COR-L47 (cell line): ENCODE data around the gene SLIT3.

Source experiments
- DNase-seq: peaks from one replicate; lab custom pipeline; 2025; lab: John Stamatoyannopoulos, UW

The SLIT3 gene

DNA sequence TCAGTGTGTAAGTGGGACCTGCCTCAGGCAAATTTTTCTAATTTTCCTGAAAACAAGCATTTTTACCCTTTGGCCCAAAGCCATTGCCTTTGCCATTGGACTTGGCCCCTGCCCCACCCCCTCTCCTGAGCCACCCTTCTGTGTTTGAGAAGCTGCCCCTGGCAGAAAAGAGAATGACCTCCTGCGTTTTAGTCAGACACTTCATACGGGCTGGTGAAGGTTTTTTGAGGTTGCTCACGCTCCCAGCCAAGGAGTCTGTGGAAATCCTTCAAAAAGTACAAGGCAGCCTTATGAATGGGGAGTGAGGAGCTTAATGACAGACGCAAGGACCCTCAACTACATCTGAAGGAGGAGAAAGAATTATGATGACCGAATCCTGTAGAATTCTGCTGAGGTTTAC, 308.9 kb downstream of the SLIT3 start:
- DNase-seq = no peak

DNA sequence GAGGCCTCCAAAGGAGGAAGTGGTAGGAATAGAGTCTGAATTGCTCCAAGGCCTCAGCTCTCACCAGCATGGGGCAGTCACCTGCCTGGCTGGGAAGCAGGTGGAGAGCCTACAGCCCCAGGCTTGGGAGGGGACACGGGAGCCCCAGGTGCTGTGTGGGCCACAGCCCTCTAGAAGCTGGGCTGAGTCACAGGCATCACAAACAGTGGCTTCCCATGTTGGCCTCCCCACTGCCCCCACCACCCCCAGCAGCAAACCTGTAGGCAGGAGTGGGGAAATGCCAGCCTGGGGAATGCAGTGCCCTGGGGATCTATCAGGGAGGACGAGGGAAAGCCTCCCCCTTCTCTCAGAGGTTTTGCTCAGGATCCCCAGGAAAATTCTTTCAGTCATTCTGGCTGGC, 309.6 kb downstream of the SLIT3 start:
- no peak for DNase-seq

DNA sequence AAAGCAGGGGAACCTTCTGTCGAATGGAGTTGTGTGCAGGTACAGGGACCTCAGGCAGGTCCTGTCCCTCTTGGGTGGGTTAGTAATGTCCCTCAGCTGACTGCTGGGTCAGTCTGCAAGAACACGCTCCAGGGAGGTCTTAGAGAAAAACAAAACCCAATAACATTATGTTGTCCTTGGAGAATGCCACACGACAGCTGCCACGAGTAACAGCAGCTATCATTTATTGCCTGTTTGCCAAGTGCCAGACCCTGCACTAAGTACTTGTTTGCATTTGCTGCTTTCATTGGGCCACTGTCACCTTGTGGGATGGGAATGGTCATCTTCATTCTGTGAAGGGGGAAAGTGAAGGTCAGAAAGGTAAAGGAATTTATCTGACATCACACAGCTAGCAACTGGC, 310.3 kb downstream of the SLIT3 start:
- no peak for DNase-seq

DNA sequence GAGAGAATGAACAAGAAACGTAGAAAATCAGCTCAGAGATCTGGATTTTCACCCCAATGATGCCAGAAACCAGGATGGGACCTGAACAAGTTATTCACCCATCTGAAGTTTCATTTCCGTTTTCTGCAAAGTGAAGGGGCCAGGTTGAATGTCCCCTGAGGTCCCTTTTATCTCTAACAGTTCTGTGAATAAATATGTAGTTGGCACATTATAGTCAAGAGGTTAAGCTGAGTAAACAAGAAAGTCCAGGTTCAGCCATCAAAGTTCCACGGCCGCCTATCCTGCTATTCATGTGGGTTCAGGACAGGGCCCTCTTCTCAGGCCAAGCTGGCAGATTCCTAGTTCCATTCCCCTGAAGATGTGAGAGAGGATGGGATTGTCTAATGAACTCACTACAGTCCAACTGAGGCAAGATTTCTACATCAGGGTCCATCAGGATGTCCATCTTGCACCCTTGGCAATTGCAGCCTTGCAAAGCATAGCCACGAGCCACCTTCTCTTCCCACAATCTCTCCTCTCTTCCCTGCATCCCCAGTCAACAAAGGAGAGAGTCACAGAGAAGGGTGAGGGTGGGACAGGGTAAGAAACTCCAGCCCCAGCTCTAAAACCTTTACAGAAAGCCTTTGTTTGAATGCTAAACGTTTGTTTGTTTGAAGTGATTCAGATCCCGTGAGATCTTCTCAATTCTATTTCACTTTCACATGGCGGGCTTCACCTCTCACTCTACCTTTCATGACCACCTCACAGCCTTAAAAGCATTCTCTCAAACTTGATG, 311.0 kb downstream of the SLIT3 start:
- no peak for DNase-seq

DNA sequence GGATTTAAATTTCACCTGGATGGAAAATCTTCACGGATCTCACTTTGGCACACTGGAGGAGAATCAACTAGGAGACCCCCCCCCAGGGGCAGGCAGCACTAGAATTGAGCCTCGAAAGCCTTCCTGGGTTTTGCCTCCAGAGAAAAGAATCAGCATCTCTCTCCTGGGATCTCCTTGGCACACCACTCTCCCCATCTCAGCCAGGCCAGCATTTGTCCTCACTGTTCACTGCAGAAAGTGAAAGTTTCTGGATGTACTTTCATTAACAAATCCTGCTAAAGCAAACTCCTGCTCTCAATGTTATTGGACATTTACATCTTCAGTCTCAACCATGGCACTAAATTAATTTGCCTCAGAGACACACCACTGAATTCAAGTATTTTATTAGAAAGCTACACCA, 312.2 kb downstream of the SLIT3 start:
- no peak for DNase-seq

DNA sequence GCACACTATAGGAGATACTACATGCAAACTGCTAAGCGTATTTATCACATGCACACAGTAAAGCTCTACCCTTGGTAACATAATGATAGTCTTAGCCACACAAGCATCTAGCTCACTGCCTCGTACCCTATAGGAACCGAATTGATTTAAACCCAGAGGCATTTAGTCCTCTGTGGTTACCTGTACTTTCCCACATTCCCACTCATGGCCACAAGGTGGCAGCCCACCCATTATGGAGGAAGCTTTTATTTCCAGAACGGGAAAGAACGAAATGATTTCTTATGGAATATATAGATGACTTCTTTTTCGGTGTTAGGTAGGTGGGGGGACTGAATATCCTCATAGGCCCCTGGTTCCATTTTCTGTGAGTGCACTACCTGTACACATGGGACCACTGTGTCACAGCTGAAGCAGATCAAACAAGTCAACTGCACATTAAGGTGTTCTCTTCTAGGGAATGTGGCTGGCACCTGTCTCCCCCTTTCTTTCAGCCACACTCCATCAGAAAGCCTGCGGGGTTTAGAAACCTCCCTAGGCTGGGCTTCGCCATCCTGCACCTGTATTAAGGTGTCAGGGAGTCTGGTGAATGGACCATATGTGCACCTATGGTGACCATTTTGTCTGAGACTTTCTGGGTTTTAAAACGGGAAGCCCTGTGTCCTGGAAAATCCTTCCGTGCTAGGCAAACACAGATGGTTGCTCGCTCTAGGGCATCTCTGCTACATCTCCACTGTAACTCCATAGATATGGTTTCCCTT, 313.2 kb downstream of the SLIT3 start:
- DNase-seq = peak; percentile 22

DNA sequence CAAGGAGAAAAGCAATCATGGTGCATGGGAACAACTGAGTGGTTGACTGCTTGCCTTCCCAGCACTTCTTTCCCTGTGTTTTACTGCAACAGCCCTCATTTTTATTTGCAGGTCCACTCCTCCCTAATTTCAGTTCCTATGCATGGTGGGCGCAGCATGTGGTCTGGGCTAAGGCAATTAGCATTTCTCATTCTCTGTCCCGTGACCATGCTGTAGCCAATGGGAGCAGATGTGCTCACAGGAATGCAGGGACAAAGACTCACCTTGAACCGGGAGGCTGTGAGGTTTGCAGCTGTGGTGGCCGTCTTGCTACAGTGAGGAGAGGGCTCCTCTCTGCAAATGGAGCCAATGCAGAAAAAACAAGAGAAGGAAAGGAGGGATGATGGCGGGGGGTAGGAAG, 315.5 kb downstream of the SLIT3 start:
- no peak for DNase-seq

DNA sequence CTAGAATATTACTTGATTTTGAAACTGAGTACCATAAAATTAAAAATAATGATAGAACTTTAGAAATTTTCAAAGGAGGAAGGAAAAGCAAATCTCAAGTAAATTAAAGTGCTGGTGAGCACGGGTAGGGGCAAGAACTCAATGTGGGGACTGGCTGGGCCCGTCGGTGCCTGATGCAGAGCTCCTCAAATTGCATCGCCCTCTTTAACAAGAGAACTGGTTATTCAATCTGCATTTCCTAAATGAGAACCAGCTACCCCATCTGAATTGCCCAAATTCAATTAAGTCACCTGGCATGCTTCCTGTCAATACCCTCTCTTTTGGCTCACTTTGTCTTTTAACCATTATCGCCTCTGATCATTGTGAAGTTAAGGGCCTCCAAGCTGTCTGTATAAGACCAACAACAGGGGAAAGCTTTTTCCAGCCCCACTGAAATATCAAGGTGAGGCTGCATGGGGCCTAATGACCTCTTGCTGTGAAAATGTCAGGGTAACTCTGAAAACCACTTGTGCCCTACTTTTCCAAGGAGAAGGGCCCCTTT, 316.7 kb downstream of the SLIT3 start:
- no peak for DNase-seq

DNA sequence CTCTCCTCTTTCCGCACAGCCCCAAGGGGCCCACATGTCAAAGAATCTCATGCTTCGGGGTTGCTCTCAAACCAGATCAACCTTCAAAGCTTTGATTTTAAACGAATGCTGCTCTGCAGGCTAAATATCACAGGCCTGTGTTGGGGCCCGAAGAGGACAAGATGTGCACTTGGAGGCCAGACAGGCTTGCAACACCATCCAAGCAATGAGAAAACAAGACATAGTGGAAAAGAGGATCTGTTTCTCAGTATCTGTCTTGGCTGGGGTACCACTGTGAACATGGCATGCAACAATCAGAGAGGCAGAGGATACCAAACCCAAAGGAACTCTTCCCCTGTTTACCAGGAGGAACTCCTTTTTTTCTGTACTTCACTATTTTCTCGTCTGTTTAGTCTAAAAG, 321.8 kb downstream of the SLIT3 start:
- no peak for DNase-seq

DNA sequence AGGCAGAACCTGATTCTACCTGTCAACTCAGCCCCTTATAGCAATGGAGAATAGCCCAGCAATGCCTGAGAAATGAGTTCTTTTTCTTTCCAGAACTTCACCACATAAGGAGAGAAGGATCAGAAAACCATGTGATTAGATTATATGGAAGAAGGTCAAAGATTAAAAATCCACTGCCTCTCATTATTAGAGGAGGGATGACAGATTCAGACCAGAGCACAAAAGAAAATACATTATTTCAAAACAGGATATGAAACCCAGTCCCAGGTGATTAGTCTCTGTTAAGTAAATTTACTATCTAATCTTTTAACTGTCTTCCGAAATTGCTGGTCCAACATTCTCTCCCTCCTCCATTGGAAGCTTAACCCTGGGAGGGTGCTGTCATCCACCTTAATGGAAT, 322.4 kb downstream of the SLIT3 start:
- DNase-seq = no peak

DNA sequence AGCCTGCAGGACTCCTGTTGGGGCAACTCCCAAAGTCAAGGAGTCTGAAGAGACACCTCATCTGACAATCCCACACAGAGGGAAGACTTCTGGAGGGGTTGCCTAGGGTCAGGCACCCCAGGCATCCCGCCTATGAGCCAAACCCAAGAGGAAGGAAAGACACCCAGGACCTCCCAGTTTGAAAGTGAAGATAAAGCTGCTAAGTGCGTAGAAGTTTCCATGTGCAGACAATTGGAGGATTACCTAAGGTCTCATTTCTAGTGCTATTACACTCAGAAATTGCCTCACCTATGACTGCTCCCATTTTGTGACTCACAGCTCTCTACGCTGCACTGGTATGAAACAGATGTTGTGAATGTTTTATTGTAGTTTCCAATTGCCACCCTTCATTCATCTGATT, 322.9 kb downstream of the SLIT3 start:
- DNase-seq = no peak

DNA sequence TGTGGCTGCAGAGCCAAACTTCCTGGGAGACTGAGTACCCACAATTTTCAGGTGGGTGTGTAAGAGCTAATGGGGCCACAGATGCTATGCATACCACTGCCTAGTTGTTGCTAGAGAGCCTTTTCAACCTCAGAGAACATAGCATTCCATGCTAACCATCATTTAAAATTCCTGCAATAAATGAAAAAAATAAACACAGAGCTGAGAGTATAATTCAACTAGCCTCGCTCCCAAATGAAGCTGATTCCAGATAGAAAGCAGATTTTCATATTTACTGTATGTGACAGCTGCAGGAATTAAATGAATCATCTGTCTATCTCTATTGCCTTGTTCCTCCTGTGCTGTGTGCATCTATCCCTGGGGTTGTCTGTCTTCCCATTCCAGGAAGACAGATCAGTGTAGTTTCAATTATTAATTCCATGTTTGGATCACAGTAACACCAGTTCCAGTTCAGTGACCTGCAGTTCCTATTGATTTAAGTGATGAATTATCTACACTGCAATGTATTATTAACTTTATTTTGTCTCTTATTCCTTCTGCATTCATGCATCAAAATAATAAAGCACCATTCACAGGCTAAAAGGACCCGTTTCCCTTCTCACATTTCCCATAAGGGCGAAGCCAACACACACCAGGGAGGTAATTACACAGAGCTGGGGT, 324.5 kb downstream of the SLIT3 start:
- no peak for DNase-seq

DNA sequence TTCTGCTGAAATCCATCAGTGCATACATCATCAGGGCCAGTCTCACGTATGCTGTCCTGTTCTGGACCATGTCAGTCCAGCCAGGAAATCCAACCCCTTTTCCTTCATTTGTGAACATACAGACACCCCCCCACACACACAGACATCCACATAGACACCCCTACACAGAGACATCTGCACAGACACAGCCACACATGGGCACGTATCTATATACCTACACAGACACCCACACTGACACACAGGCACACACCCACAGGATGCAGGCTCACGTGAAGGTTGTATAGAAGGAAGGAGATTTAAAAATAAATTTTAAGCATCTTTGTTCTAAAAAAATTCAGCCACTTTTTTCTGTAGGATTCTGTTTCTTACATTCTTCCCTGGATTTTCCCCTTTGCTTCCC, 325.6 kb downstream of the SLIT3 start:
- DNase-seq = no peak

DNA sequence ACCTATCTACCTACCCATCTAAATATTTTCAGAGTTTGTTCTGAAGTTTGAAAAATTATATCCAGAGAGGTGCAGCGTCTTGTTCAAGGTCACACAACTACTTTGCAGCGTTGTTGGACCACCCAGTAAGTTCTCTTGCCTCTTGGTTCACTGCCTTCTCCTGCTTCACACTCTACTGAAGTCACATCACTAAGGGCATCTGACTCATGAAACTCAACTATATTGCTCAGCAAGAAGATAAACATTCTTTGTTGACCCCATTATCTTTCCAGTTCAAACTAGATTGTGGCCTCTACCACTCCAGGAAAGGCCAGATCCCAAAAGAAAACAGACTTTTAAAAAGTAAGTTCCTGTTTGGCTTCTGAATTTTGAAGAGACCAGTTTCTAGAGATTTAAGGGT, 326.9 kb downstream of the SLIT3 start:
- DNase-seq = no peak

DNA sequence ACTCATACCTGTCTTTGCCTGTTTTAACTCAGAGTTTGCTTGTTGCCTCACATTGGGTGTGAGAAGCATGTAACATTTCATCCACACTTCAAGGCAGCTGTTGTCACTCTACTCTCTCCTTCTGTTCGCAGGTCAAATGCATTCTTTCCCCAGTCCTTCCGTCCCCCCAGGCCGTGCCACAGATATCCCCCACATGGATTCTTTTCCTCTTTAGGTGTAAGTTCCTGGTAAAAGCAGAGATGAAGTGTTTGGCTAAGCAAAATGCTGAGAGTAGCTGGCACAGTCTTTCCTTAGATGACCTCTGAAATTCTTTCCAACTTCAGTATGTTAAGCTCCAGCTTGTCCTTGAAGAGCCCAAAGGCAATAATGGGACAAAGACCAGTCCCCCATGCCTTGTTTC, 328.2 kb downstream of the SLIT3 start:
- no peak for DNase-seq

DNA sequence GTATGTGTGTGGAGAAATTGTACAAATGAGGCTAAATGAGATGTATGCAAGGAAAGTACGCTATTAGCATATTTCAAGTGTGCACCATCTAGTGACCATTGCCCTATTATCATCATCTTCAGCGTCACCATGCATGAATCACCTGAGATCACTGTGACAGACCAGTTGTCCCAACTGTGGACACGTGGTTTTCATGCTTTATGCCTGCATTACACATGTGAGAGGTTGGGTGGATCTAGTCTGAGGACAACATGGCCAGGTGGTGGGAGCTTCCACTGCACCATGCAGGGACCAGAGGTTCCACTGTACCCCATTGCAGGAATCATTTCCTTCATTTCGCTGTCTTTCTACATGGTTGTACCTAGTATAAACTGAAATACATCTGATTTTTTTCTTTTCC, 329.8 kb downstream of the SLIT3 start:
- DNase-seq = no peak

DNA sequence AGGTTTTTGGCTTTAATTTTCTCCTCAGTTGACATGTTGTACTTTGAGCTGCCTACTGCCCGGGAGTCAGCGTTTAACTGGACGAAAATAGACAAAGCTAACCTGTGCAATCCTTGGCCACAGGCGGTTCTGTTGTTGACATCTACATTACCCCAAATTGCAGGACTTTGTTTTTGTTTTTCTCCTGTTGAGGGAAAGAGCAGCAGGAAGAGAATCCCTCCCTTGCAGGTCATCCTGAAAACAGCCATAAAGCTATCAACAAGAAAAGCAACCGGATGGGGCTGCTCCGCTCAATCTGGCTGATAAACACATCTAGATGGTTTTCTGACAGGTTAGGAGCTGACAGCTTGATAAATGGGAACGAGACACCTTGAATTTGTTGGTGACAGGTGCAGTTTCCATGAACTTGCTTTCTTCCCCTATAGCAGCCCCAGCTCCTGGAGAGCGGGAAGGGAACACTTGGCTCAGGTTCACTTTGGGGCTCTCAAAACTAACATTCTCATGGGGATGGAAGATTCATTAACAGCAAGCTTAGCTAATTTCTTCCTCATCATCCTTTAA, 331.5 kb downstream of the SLIT3 start:
- no peak for DNase-seq

DNA sequence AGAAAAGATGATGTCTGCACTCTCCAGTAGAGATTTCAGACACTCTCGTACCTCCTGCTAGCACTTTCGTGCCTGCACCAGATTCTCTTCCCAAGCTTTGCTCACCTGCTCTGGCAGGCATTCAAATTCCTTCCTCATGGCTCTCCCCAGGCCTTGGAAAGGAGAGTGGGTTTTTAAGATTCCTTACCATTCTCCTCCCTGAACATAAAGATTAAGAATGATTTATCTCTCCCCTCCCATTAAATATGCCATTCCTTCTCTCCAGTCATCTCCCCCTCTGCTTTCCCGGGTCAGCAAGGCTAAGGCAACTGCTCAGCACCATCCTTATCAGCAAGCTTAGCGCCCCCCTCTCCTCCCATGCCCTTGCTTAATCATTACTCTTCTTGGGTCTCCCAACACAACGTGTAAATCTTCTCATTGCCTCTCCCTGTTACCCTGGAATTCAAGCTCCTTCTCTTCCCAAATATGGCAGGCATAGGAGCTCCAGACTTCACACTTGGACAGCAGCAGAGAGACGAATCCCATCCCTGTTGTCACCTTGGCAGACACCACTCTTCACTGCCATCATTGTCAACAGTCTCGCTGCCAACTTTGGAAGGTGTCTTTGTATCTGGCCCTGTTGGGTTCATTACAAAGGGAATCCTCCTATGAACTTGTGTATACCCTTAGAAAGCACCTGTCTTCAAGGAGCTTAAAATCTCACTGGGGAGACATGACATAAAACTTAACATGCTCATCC, 332.9 kb downstream of the SLIT3 start:
- no peak for DNase-seq

DNA sequence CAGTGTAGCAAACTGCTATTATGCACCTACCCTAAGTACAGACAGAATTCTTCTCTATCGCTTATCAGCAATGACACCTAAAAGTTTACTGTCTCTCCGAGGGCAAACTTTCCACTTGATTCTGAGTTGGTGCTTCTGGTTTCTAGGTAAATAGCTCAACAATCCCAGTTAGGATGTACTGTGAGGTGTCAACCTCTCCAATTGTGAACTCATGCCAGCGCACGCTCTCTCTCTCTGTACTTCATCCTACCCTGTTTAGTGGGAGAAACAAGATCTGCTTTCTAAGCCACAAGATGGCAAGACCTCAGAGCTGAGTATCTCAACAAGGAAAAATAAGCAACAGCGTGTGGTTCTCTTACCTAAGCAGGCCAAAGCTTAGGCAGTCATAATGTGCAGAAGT, 335.3 kb downstream of the SLIT3 start:
- DNase-seq = no peak

DNA sequence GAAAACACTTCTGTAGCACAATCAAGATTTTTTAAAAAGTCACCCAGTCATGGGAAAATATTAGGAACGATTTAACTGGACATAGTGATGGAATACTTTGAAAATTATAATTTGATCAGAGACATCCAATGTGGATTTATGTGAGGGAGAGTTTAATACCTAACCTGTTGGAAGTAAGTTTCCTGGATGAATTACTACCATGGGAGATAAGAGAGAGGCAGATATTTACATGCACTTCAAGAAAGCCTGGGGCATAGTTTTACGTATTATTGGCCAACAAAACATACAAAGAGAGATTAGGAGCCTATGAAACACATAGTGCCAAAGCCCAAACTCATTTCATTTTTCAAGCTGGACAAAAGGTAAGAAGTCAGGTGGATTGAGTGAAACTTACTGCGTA, 336.8 kb downstream of the SLIT3 start:
- no peak for DNase-seq

DNA sequence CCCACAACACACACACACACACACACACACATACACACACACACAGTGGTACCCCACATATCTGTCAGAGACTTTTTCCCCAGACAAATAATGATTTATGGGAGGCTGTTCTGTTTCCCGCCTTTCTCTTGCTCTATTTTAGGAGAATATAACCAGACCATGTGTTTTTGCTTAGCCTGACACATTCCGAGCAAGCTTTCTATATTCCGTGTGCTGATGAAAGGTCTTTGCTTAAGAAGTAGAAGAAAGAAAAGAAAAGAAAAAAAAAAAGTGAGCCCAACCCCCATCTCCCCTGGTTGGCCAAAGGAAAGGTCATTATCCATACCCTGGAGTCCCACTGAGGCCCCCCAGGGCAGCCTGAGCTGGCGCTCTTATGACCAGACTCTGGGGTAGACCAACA, 338.6 kb downstream of the SLIT3 start:
- DNase-seq = no peak

DNA sequence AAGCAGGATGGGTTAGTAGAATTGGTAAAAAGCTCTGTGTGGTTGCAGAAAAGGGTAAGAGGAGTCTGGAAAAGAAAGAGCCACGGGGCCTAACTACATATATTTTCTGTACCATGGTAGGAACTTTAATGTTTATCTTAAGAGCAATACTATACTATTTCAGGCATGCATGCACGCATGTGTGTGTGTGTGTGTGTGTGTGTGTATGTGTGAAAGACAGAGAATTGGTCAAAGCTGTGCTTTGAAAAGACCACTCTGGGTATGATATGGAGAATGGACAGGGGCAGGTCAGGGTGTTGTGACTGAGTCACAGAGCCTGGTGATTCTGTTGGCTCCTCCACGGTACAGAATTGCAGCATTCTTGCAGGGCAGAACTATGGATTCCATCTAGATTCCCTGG, 339.3 kb downstream of the SLIT3 start:
- no peak for DNase-seq
